Activated CD8-positive, alpha-beta memory T cell treated with anti-CD3 and anti-CD28 coated beads for 4 hours (primary cell): ENCODE measurements around the gene NEBL.

ENCODE experiments used
- DNase-seq, 2 donors: peaks; one replicate each; pipeline ENCODE4 v3.0.0-alpha.2; 2020; ENCODE audit warnings: low read depth in 2 of 2

The NEBL gene

GRCh38 chr10:20903635-20904390 is 6.7 kb upstream of the NEBL start:
- no peak for DNase-seq

GRCh38 chr10:20901110-20901509 is 4.0 kb upstream of the NEBL start:
- DNase-seq = no peak

GRCh38 chr10:20898866-20899535 is 1.9 kb upstream of the NEBL start:
- DNase-seq = no peak

GRCh38 chr10:20893297-20893696 is 3.8 kb downstream of the NEBL start:
- DNase-seq = no peak

- DNase-seq = no peak
Observed at GRCh38 chr10:20892796-20893195, 4.3 kb downstream of the NEBL start.

- no peak for DNase-seq
Observed at GRCh38 chr10:20892011-20892585, 5.0 kb downstream of the NEBL start.

GRCh38 chr10:20891338-20891714 is 5.8 kb downstream of the NEBL start:
- DNase-seq = no peak

- DNase-seq = no peak
Observed at GRCh38 chr10:20890491-20891337, 6.4 kb downstream of the NEBL start.

GRCh38 chr10:20890009-20890408 is 7.1 kb downstream of the NEBL start:
- DNase-seq = no peak

- DNase-seq = no peak
Observed at GRCh38 chr10:20888620-20889330, 8.3 kb downstream of the NEBL start.

GRCh38 chr10:20887706-20888555 is 9.2 kb downstream of the NEBL start:
- DNase-seq = no peak

- no peak for DNase-seq
Observed at GRCh38 chr10:20885678-20886077, 11.4 kb downstream of the NEBL start.

- DNase-seq = no peak
Observed at GRCh38 chr10:20883552-20883951, 13.6 kb downstream of the NEBL start.

- DNase-seq = no peak
Observed at GRCh38 chr10:20882091-20882490, 15.0 kb downstream of the NEBL start.

- no peak for DNase-seq
Observed at GRCh38 chr10:20879136-20879535, 18.0 kb downstream of the NEBL start.

GRCh38 chr10:20877986-20878983 is 18.8 kb downstream of the NEBL start:
- DNase-seq = no peak

- DNase-seq = no peak
Observed at GRCh38 chr10:20877554-20877953, 19.6 kb downstream of the NEBL start.

- no peak for DNase-seq
Observed at GRCh38 chr10:20874261-20874660, 22.9 kb downstream of the NEBL start.

GRCh38 chr10:20871970-20872369 is 25.1 kb downstream of the NEBL start:
- no peak for DNase-seq
